ENCODE results near the gene SPACA6. TPM values are rescaled to one million over a fixed set of nuclear protein-coding genes. Genes with fewer than 3 reads are reported as not detected.

Gene SPACA6
- total RNA-seq, 1 experiment from 2014 or later, result 3.6 TPM

DNA sequence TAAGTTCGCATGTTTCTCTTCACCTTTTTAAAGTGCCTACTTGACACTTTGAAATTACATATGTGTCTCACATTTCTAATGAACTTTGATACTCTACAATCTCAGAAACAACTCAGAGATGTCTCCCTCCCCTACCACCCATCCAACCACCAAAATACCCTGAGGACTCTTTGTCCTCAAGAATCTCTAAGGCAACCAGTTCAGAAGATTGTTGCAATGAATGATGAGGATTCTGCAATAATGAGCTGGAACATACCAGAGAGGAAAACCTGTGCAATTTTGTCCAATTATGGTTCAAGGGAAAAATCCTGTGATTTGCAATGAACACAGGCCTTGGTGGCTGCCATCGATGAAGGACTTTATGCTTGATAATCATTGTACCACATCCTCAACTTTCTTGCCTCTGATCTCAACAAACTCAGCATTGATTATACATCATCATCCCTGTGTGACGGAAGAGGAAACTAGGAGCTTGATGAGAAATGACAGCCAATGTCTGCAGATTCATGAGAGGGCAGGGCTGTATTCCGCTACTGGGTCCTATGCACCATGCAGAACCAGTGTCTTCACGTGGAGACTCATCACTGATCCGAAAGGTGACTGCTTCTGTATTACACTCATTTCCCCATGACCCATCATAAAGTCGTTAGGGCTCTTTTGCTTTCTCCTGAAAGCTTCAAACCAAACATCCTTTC lies 57.4 kb downstream of the SPACA6 start:
- H3K4me3 Mint-ChIP-seq (ENCODE audit: unreplicated experiment), result no peak overlapping the region
- CTCF ChIA-PET, result no interaction called here
- no peak for TF ChIP-seq CTCF (IDR thresholded peaks at IDR 0.05; ENCODE audit: insufficient read depth in 1 of 2, low read depth in 1 of 2, low read length in 1 of 2, severe bottlenecking in 1 of 2, unreplicated experiment in 1 of 2)
- Histone ChIP-seq H3K9me3 (no peaks in the 10 kb centered on the region), H3K27me3 (replicated peaks; ENCODE audit: control insufficient read depth, insufficient read depth, low read length) (no peaks in the 10 kb centered on the region), H3K36me3 (ENCODE audit: control insufficient read depth, insufficient read depth, low read length) (no peaks in the 10 kb centered on the region), H3K4me1 (no peaks in the 10 kb centered on the region), H3K4me3 (ENCODE audit: low read depth, low read length) (no peak overlapping the region)
- DNase-seq, result no peak
- H3K36me3 Mint-ChIP-seq (ENCODE audit: insufficient read depth, unreplicated experiment), result no peaks in the 10 kb centered on the region
- BruUV-seq (replicated peaks), result no TSS peak
- POLR2A ChIA-PET, result interaction anchor here (0.6 kb wide), 1 partner anchor 9 kb away, joined by 4 read pairs; no protein-coding TSS in a partner anchor
- intact Hi-C loops (cut with micrococcal nuclease; ENCODE audit: unreplicated experiment), result no loop called here
- peaks cover 3% of the 10 kb centered on the region for H3K27me3 Mint-ChIP-seq (ENCODE audit: insufficient read depth, unreplicated experiment)
- H3K4me1 Mint-ChIP-seq (ENCODE audit: low read depth, unreplicated experiment), result no peaks in the 10 kb centered on the region
- peaks cover 49% of the 10 kb centered on the region for H3K9me3 Mint-ChIP-seq (ENCODE audit: unreplicated experiment)
- H3K27ac Mint-ChIP-seq (ENCODE audit: unreplicated experiment), result no peak overlapping the region

GRCh38 chr19:51751655-51752054 lies 58.5 kb downstream of the SPACA6 start, which contains the start of gene FPR1:
FPR1 (minus strand) TSS chr19:51751878; CDS start chr19:51746994, 4,884 bp downstream.
- DNase-seq, result no peak
- H3K4me1 ChIP-seq, result no peaks in the 10 kb centered on the region
- H3K36me3 Mint-ChIP-seq (ENCODE audit: insufficient read depth, unreplicated experiment), result no peaks in the 10 kb centered on the region
- H3K27me3 Mint-ChIP-seq (ENCODE audit: insufficient read depth, unreplicated experiment), result peaks cover 3% of the 10 kb centered on the region
- H3K4me3 ChIP-seq (ENCODE audit: low read depth, low read length), result no peak within 1 kb of the TSS
- no peak for TF ChIP-seq CTCF (IDR thresholded peaks at IDR 0.05; ENCODE audit: insufficient read depth in 1 of 2, low read depth in 1 of 2, low read length in 1 of 2, severe bottlenecking in 1 of 2, unreplicated experiment in 1 of 2)
- peaks cover 53% of the 10 kb centered on the region for H3K9me3 Mint-ChIP-seq (ENCODE audit: unreplicated experiment)
- no peaks in the 10 kb centered on the region for H3K4me1 Mint-ChIP-seq (ENCODE audit: low read depth, unreplicated experiment)
- no peaks in the 10 kb centered on the region for H3K27me3 ChIP-seq (replicated peaks; ENCODE audit: control insufficient read depth, insufficient read depth, low read length)
- no peaks in the 10 kb centered on the region for H3K9me3 ChIP-seq
- intact Hi-C loops (cut with micrococcal nuclease; ENCODE audit: unreplicated experiment), result no loop called here
- H3K36me3 ChIP-seq (ENCODE audit: control insufficient read depth, insufficient read depth, low read length), result no peaks in the 10 kb centered on the region
- H3K4me3 Mint-ChIP-seq (ENCODE audit: unreplicated experiment), result no peak within 1 kb of the TSS
- CTCF ChIA-PET, result no interaction called here
- H3K27ac Mint-ChIP-seq (ENCODE audit: unreplicated experiment), result no peak within 1 kb of the TSS
- POLR2A ChIA-PET, result no interaction called here
- no TSS peak for BruUV-seq (replicated peaks)

DNA sequence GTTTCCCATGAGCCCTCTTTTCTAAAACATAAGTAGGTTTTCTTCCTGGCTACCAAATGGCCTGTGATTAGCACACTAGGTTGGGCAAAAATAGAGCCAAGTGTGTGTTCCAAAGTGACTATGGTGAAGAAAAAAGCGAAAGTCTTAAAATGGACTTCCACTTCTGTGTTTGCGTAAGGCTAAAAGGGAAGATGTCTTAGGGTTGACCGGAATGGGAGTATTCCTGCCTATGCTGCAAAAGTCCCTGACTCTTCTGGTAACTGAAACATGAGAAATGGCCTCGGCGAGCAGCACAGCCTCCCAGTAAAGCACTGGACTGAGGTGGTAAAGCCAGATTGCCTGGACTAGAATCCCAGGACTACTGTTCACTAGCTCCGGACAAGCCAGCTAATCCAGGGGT lies 61.0 kb downstream of the SPACA6 start:
- intact Hi-C loops (cut with micrococcal nuclease; ENCODE audit: unreplicated experiment), result no loop called here
- no peak overlapping the region for H3K27ac Mint-ChIP-seq (ENCODE audit: unreplicated experiment)
- BruUV-seq (replicated peaks), result no TSS peak
- Histone ChIP-seq H3K9me3 (no peaks in the 10 kb centered on the region), H3K4me1 (no peaks in the 10 kb centered on the region), H3K36me3 (ENCODE audit: control insufficient read depth, insufficient read depth, low read length) (no peaks in the 10 kb centered on the region), H3K27me3 (replicated peaks; ENCODE audit: control insufficient read depth, insufficient read depth, low read length) (no peaks in the 10 kb centered on the region), H3K4me3 (ENCODE audit: low read depth, low read length) (no peak overlapping the region)
- peaks cover 3% of the 10 kb centered on the region for H3K27me3 Mint-ChIP-seq (ENCODE audit: insufficient read depth, unreplicated experiment)
- no peaks in the 10 kb centered on the region for H3K36me3 Mint-ChIP-seq (ENCODE audit: insufficient read depth, unreplicated experiment)
- TF ChIP-seq CTCF (IDR thresholded peaks at IDR 0.05; ENCODE audit: insufficient read depth in 1 of 2, low read depth in 1 of 2, low read length in 1 of 2, severe bottlenecking in 1 of 2, unreplicated experiment in 1 of 2), result no peak
- ChIA-PET POLR2A (no interaction called here), CTCF (no interaction called here)
- H3K9me3 Mint-ChIP-seq (ENCODE audit: unreplicated experiment), result peaks cover 38% of the 10 kb centered on the region
- H3K4me1 Mint-ChIP-seq (ENCODE audit: low read depth, unreplicated experiment), result no peaks in the 10 kb centered on the region
- H3K4me3 Mint-ChIP-seq (ENCODE audit: unreplicated experiment), result no peak overlapping the region
- no peak for DNase-seq
